Measurements from ENCODE around the gene FOXQ1. TPM values are rescaled to one million over a fixed set of nuclear protein-coding genes. Genes with fewer than 3 reads are reported as not detected.

The FOXQ1 gene
- total and polyA plus RNA-seq, 9 of the 15 experiments (the other 6 are each of a cell fraction or from before 2014, with no cell fraction given): not detected

GRCh38 chr6:1335367-1336037 lies 23.6 kb downstream of the FOXQ1 start:
- Histone ChIP-seq H4K20me1 (replicated peaks; ENCODE audit: control insufficient read depth, insufficient read depth, low read length) (no peaks in the 10 kb centered on the region), H3K9ac (ENCODE audit: insufficient read depth in 1 of 2, low read depth in 2 of 2, low read length in 2 of 2) (no peak overlapping the region), H3K4me1 (replicated peaks in 1 of 2; ENCODE audit: control insufficient read depth in 2 of 2, insufficient read depth in 2 of 2, low read length in 2 of 2) (no peaks in the 10 kb centered on the region), H2AFZ (ENCODE audit: low read depth, low read length) (no peak overlapping the region), H3K9me1 (ENCODE audit: control insufficient read depth, insufficient read depth, low read length) (no peaks in the 10 kb centered on the region), H3K4me3 (no peak overlapping the region), H3K36me3 (ENCODE audit: control insufficient read depth, insufficient read depth, low read length) (no peaks in the 10 kb centered on the region), H3K27ac (ENCODE audit: extremely low read depth, low read depth, low read length) (no peak overlapping the region), H3K4me2 (ENCODE audit: insufficient read depth, low read length) (no peak overlapping the region), H3K79me2 (ENCODE audit: control insufficient read depth, insufficient read depth, low read length) (no peaks in the 10 kb centered on the region), H3K27me3 (ENCODE audit: control insufficient read depth in 2 of 2, insufficient read depth in 2 of 2, low read length in 2 of 2) (peaks cover 0 to 5% of the 10 kb centered on the region in 2 experiments; a peak in 2 of 5 replicates), H3K9me3 (replicated peaks; ENCODE audit: control insufficient read depth, insufficient read depth, low read depth, low read length) (no peaks in the 10 kb centered on the region)
- POLR2A ChIA-PET: no interaction called here
- CTCF ChIA-PET (ENCODE audit: low intra/inter-chr PET ratio): no interaction called here
- BruUV-seq (replicated peaks): no TSS peak
- in situ Hi-C loops (cut with MboI) (no loop called here), intact Hi-C loops (cut with micrococcal nuclease) (no loop called here)
- ATAC-seq: no peak
- WGBS (ENCODE audit: insufficient coverage, low coverage, missing lambda C conversion rate): 2% methylated on average over 14 of the region's 14 CpGs
- FAIRE-seq: no peak
- DNase-seq (ENCODE audit: extremely low read depth in 1 of 4, low spot score in 3 of 4): no peak
- TF ChIP-seq CEBPB (tag; IDR thresholded peaks at IDR 0.05): peak; percentile 36; the same call in 1 of the 2 replicates
- TF ChIP-seq RB1 (IDR thresholded peaks at IDR 0.05; ENCODE audit: low read depth): no peak
- TF ChIP-seq CEBPG (CRISPR knock-in tag; IDR thresholded peaks at IDR 0.05): no peak
- peak; percentile 20 to 30; a peak in 1 of 4 replicates for TF ChIP-seq CEBPG (tag; conservative IDR thresholded peaks at IDR 0.05 in 1 of 2, IDR thresholded peaks at IDR 0.05 in 1 of 2)
- TF ChIP-seq ZNF274 (IDR thresholded peaks at IDR 0.05; ENCODE audit: borderline replicate concordance, low read depth, low read length): no peak

All from K562 (cell line).